NCI-H1694 treated with DMSO at 0.1 percent for 48 hours (cell line): Measurements from ENCODE around the gene FANCD2OS.
"Not testable (repeated sequence)": the region's sequence is repeated elsewhere in the genome, so short reads cannot be mapped to it uniquely, and the experiment has no call there.

Experiments
- DNase-seq: peaks from one replicate; lab custom pipeline; 2025; lab: John Stamatoyannopoulos, UW

Gene FANCD2OS, protein sequence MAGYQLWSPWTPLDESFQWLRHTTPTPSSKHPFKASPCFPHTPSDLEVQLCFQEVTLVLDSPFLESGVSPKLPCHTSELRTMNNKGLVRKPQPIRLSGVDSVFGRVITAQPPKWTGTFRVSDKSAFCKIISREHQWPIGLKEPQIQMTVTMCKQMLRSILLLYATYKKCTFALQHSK

DNA sequence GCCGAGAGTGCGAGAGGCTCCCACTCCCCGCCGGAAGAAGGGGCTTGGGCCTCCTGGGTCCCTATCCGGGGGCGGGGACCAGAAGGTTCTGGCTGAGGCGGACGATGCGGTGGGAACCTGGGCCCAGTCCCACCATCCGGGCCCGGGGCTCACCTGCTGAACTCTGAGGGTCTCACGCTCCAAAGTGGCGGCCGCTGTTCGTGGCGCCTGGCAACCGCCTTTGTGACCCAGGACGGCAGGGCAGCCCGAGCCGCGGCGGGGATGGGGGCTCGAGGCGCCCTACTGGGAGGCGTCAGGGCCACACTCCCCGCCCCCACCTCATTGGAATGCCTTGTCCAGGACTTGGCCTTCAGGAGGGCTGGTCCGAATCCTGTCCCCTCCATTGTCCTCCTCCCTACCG is at the start of gene FANCD2OS:
Gene FANCD2OS, minus strand, starts transcription at position 165 of the 400 bp plus-strand sequence. CDS start 3,481 bp downstream, outside the sequence.
- DNase-seq, result no peak

DNA sequence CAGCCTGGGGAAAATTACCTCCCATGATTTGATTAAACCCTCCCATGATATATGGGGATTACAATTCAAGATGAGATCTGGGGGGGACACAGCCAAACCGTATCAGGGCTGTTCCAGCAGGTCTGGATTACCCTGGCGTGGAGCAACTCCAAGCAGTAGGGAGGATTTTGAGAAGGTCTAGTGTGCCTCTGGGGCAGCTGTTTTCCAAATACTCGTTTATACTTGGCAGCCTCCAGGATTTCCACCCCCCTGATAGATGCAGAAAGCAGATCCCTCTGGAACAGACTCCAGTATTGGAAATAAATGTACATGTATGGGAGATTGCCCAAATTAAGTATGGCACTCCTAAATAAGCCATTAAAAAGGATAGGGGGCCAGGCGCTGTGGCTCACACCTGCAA is 49.0 kb upstream of the FANCD2OS start:
- DNase-seq, result no peak

DNA sequence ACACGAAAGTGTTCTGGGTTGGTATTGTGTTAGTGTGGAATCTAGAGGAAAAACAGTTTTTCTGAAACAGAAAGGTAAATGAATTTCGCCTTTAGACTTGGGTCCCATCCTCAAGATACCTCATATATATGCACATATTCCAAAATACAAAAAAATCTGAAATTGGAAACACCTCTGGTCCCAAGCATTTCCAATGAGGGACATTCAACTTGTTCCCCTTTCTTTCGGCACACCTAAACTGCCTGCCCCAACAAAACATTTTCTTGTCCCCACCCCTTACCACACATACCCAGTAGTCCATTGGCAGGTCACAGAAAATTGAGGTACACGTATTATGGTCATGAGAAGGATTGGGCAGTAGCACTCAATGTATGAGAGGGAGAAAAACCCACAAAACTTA is 47.6 kb upstream of the FANCD2OS start:
- DNase-seq, result no peak

DNA sequence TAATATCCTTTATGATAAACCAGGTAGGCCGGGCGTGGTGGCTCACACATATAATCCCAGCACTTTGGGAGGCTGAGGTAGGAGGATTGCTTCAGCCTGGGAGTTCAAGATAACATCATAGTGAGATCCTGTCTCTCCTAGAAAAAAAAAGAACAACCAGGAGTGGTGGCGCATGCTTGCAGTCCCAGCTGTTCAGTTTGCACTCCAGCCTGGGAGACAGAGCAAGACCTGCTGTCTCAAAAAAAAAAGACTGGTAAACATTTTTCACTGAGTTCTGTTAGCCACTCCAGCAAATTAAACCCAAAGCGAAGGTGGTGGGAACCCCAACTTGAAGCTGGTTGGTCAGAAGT is 47.0 kb upstream of the FANCD2OS start:
- DNase-seq, result no peak

DNA sequence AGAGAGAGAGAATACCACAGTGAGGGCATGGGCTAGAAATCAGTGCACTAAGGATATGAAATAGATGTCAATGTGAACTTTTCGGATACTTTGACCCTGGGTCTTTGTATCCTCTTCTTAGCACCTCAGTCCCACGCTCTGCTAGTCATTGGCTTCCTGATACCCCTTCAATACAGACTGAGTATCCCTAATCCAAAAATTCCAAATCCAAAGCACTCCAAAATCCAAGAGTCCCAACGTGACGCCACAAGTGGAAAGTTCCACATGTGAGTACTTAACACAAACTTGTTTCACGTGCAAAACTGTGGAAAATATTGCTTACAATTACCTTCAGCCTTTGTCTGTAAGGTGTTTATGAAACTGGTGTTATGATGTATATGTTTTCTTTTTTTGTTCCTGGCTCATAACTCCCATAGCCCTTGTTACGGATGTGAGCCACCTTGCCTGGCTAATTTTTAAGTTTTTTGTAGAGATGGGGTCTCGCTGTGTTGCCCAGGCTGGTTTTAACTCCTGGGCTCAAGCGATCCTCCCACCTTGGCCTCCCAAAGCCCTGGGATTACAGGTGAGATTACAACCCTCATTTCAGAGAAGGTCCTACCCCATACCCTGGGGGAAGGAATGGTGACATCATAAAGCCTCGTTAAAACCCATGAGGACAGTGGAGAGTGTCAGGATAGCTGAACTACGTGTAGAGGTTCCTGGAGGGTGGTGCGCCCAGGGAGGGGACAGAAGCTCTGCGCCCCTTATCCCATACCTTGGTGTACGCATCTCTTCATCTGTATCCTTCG is 46.5 kb upstream of the FANCD2OS start:
- DNase-seq, result no peak

DNA sequence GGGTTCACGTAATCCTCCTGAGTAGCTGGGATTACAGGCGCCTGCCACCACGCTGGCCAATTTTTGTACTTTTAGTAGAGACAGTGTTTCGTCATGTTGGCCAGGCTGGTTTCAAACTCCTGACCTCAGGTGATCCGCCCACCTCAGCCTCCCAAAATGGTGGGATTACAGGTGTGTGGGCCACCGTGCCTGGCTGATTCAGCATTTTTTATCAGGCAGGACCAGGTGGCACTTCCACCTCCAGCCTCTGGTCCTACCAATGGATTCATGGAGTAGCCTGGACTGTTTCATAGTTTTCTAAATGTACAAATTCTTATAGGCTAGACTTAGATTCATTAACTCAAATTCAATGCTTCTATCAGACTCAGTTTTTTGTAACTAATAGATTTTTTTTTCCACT is 42.9 kb upstream of the FANCD2OS start:
- DNase-seq, result no peak

DNA sequence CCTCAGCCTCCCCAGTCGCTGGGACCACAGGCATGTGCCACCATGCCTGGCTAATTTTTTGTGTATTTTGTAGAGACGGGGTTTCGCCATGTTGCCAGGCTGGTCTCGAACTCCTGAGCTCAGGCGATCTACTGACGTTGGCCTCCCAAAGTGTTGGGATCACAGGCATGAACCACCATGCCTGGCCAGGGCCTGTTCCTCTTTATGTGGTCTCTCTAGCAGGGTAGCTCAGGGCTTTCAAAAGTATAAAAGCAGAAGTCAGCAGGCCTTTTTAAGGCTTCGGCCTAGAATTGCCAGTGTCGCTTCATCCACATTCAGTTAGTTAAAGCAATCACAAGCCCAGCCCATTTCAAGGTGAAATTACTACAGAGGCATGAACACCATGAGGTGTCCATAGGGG is 41.2 kb upstream of the FANCD2OS start:
- DNase-seq, result no peak

DNA sequence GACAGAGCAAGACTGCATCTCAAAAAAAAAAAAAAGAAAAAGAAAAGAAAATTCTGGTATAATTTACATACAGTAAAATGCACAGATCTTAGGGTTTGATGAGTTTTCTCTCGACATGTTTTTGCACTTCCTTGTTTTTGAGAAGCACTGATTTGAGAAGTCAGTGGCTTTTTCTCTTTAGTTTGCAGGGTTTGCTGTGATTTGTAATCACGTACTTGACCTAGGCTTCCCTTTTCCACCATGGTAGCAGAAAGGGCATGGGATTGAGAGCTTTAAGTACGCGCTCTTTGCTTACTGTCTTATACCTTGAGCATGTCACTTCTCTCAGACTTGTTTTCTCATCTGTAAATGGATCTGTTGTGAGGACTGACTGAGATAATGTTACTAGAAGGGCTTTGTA is 37.6 kb upstream of the FANCD2OS start:
- DNase-seq, result no peak

DNA sequence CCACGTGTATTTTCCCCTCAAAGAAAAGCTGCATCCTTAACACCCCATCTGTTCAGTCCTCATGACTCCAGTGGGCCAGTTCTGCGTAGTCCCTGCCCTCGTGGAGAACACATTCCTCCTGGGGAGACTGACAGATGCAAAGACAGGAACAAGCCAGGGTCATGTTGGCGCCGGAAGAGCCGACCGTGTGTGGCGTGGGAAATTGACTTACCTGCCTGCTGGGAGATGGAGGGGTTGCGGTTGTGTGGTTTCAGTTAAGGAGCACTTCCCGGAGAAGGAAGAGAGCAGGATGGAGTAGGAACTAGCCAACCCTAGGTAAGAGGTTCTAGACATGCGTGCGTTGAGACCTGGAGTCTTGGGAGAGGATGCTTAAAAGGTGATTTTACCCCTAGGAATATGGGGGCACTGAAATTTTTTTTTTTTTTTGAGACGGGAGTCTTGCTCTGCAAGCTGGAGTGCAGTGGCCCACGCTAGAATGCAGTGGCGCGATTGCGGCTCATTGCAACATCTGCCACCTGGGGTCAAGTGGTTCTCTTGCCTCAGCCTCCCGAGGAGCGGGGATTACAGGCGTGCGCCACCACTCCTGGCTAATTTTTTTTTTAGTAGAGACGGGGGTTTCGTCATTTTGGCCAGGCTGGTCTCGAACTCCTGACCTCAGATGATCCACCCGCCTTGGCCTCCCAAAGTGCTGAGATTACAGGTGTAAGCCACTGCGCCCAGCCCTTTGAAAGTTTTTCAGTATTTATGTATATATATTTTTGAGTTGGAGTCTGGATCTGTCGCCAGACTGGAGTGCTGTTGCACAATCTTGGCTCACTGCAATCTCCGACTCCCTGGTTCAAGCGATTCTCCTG is 34.9 kb upstream of the FANCD2OS start:
- DNase-seq, result no peak

DNA sequence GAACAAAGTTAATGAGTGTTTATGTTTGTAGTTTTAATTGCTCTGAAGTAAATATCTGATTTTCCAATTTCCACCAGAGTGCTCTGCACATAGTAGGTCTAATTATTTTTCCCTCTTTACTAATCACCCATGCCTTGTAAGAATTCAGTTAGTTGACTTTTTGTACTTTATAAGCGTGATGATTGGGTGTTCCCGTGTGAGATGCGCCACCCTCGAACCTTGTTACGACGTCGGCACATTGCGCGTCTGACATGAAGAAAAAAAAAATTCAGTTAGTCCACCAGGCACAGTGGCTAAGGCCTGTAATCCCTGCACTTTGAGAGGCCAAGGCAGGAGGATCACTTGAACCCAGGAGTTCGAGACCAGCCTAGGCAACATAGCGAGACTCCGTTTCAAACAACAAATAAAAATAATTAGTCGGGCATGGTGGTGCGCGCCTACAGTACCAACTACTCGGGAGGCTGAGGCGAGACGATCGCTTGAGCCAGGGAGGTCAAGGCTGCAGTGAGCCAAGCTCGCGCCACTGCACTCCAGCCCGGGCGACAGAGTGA is 33.0 kb upstream of the FANCD2OS start:
- DNase-seq, result no peak

DNA sequence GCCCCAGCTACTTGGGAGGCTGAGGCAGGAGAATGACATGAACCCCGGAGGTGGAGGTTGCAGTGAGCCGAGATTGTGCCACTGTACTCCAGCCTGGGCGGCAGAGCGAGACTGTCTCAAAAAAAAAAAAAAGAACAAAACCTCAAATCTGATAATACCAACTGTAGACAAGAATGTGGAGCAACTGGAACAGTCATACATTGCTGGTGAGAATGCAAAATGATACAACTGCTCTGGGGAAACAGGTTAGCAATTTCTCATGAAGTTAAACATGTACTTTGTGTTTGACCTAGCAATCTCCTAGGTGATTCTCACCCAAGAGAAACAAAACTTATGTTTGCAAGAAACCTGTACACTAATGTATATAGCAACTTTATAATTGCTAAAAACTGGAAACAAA is 29.1 kb upstream of the FANCD2OS start:
- no peak for DNase-seq

DNA sequence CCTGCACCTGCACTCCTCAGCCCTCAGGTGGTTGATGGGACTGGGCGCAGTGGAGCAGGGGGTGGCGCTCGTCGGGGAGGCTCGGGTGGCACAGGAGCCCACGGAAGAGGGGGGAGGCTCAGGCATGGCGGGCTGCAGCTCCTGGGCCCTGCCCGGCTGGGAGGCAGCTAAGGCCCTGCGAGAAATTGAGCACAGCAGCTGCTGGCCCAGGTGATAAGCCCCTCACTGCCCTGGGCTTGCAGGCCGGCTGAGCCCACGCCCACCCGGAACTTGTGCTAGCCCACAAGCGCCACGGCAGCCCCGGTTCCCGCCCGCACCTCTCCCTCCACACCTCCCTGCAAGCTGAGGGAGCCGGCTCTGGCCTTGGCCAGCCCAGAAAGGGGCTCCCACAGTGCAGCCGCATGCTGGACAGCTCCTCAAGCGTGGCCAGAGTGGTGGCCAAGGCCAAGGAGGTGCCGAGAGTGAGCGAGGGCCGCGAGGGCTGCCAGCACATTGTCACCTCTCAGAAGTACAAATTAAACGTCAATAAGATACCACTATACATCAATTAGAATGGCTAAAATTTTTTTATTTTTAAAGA is 28.5 kb upstream of the FANCD2OS start:
- DNase-seq, result no peak

DNA sequence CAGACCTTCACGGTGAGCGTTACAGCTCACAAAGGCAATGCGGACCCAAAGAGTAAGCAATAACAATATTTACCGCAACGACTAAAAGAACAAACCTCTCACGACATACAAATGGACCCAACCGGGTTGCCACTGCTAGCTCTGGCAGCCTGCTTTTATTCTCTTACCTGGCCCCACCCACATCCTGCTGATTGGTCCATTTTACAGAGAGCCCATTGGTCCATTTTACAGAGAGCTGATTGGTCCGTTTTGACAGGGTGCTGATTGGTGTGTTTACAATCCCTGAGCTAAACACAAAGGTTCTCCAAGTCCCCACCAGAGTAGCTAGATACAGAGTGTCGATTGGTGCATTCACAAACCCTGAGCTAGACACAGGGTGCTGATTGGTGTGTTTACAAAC is 27.8 kb upstream of the FANCD2OS start:
- DNase-seq, result not testable (repeated sequence)

DNA sequence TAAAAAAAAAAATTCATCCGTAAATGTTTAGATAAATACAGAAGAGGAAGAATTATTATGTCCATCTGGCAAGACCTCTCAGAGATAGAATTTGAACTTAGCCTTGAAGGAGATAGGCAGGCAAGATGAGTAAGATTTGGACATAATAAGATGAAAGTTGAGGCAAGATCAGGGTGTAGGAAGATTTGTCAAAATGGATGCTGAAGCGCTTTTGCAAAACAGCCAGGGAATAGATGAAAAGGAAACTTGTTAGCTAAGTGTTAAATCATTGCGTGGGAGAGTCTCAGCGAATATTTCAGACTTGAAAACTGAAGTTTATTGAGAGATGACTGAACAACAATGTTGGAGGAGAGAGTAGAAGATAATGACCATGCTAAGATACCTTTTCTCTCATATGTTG is 14.7 kb upstream of the FANCD2OS start:
- no peak for DNase-seq

DNA sequence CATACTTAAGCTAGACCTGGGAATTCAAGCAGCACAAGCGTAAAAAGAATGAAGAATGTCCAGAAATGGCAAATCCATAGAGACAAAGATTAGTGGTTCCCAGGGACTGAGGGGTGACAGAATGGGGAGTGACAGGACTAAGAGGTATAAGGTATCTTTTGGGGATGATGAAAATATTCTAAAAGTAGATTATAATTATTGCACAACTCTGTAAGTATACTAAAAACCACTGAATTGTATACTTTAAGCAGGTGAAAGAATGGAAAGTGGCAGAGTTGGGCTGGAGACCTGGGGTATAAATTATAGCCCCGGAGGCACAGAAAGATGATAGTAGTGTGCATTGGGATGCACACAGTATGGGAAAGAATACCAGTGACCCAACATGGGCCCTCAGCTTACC is 13.0 kb upstream of the FANCD2OS start:
- no peak for DNase-seq

DNA sequence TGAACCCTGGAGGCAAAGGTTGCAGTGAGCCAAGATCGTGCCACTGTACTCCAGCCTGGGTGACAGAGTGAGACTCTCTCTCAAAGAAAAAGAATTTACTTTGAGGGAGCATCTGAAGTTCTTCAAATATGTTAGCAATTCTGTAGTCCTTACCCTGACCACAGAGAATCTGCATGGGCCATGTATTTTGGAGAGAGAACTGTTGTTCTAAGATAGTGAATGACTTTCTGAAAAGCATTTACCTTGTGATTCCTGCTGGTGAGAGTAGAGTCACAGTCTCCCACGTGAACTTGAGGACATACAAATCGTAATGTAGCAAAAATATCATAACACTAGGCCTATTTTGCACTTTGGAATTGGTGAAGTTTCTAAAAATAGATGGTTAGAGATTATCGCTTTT is 11.3 kb upstream of the FANCD2OS start:
- DNase-seq, result no peak

DNA sequence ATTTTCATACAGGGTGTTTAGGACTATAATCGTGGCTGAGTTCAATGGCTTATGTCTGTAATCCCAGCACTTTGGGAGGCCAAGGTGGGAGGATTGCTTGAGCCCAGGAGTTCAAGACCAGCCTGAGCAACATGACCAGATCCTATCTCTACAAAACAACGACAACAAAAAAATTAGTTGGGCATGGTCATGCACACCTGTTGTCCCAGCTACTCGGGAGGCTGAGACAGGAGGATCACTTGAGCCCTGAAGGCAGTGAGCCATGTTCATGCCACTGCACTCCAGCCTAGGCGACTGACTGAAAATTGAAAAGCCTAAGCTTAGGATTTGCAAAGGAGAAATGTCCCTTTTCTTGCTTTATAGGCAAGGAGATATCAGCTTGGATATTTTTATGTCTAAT is 8.9 kb upstream of the FANCD2OS start:
- no peak for DNase-seq

DNA sequence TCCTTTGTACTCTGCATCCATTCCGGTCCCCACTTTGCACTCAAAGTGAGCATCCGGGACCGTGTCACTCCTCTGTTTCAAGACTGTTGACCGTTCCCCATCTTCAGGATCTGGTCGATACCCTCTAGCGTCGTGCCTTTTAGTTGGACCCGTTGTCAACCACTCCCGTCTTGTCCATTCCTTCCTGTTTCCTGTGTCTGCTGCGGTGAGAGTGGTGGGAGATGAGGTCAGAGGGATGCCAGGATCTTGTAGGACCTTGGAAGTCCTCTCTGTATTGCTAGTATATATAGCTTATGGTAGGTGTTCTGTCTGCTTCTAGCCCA is 8.0 kb upstream of the FANCD2OS start:
- no peak for DNase-seq

DNA sequence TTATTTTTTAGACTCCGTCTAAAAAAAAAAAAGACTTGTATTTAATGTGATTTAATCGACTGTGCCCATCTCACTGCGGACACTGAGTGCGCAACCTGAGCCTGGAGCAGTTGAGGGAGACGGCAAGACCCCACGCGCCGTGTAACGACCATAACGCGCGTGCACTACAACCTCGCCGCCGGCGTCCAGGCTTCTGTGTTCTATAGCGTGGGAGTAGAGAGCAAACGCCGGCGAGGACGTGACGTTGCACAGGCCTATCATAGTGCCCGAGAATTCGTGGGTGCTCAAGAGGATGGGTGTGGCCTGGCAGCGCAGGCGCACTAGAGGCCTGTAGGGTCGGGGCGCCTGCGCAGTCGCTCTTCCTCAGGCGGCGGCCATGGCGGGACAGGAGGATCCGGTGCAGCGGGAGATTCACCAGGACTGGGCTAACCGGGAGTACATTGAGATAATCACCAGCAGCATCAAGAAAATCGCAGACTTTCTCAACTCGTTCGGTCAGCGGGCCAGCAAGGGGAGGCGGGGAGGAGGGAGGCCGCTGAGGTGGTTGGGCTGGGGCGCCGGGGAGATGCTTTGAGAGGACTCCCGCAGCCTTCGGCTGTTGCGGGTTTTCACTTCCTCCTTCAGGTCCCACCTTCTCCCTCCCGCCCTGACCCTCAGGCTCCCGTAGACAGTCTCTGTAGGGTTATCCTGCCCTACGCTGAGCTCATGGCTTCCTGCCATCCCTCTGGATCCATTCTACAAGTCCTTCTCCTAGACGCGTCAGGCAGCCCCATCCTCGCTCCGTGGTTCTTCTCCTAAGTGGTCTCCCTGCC is 7.5 kb upstream of the FANCD2OS start, which contains the start of gene BRK1:
Gene BRK1, plus strand, starts transcription at position 350 of the 812 bp plus-strand sequence. Its CDS starts 27 bp downstream, at position 377.
- peak; percentile 67 for DNase-seq

DNA sequence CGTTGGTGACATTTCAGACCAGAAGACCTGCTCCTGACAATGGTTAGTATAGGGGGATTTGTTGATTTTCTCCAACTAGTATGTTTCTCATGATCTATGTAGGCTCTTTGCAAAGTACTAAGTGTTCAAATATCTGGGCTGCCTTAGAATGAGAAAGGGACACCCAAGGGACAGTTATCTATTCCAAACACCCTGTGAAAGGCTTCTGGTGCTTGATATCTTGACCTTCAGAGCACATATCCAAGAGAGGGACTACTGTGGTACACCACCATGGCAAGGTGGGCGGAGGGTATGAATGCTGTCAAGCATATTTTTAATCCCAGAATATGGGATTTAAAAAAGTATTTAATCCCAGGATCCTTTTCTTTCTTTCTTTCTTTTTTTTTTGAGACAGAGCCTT is 1.1 kb downstream of the FANCD2OS start:
- no peak for DNase-seq

DNA sequence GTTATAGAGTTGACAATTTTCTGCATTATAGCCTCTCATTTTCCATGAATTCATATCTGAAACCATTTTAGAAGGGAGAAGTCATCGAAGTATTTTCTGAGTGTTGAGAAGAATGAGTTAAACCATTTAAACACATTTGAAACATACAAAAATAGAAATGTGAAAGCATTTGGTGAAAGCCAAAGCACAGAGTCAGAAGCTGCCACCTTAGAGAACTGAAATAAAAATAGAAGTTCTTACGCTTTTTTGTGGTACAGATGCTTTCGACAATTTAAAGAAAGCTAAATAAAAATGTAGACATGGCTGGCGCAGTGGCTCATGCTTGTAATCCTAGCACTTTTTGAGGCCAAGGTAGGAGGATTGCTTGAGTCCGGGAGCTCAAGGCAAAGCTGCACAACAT is 9.0 kb downstream of the FANCD2OS start:
- DNase-seq, result no peak

DNA sequence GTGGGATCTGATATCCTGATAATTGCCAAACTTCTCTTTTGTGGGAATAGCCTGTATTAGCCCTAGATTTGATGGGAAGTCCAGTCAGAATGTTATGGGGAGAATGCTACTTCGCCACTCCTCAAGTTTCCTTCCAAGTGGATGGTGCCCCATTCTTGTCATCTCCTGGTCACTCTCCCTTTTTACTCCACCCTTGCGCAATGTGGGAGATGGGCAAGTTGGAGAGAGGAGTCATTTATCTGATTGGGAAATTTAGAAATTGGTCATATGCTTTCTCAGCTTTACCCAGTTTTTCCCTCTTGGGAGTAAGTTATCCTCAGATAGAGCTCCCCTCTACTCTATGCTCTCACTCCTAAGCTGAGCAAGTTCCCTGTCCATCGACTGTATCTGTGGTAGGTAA is 14.4 kb downstream of the FANCD2OS start:
- no peak for DNase-seq
